ENCODE data around the gene PRG3. TPM values are rescaled to one million over a fixed set of nuclear protein-coding genes. Genes with fewer than 3 reads are reported as not detected.

The PRG3 gene
- total RNA-seq, 1 experiment from 2014 or later: not detected

DNA sequence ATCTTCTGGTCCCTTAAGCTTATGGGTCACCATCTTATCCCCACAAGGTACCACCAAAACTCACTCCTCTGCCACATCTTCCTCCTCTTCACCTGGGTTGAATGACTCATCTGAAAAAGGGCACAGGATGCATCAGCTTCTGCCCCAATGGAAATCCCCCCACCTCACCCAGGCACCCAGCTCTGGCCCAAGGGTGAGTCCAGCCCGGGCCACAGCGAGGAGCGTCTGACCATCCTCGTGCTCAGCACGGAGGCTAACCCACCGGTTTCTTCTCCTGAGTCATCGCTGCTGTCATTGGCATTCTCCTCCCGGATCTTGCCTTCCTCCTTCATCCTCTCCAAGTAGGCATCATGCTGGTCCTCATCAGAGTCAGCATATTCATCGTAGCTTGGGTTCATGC lies 50.9 kb downstream of the PRG3 start:
- no peak overlapping the region for H4K5ac ChIP-seq (ENCODE audit: insufficient read length, low read depth, low read length)
- Mint-ChIP-seq H3K27me3 (ENCODE audit: low read depth) (no peaks in the 10 kb centered on the region), H3K4me1 (peaks cover 28% of the 10 kb centered on the region in 2 experiments), H3K4me3 (no peak overlapping the region; a peak in 1 of 5 replicates), H3K36me3 (ENCODE audit: insufficient read depth in 1 of 3, low read depth in 3 of 3) (peaks cover 70 to 94% (median 94%) of the 10 kb centered on the region in 3 experiments), H3K9me3 (no peaks in the 10 kb centered on the region), H3K27ac (peak overlapping the region in 1 of 3 experiments; percentile 57; a peak in 1 of 7 replicates)
- no peak for DNase-seq
- no peak overlapping the region for H3K23ac ChIP-seq (ENCODE audit: insufficient read length, low read depth, low read length)
- H2BK15ac ChIP-seq (ENCODE audit: low read depth, low read length): no peak overlapping the region
- H2BK5ac ChIP-seq (ENCODE audit: insufficient read length, low read length): no peak overlapping the region
- no peak overlapping the region for H3K14ac ChIP-seq (ENCODE audit: insufficient read depth, low read length)
- no peak overlapping the region for H3K56ac ChIP-seq (ENCODE audit: insufficient read length, low read depth, low read length)
- H3K27me3 ChIP-seq (ENCODE audit: insufficient read depth, low read length): no peaks in the 10 kb centered on the region
- H2BK120ac ChIP-seq (ENCODE audit: low read depth, low read length, poor library complexity, severe bottlenecking): no peak overlapping the region
- peaks cover 7% of the 10 kb centered on the region for H3K79me1 ChIP-seq (ENCODE audit: insufficient read depth, low read depth, low read length, poor library complexity, severe bottlenecking)
- no CpG with 5 or more reads among the region's 9 CpGs for WGBS (ENCODE audit: extremely low coverage, insufficient read length, low lambda C conversion rate)
- no peak overlapping the region for H3T11ph ChIP-seq (ENCODE audit: low read length)
- H4K91ac ChIP-seq (ENCODE audit: insufficient read length, low read depth, low read length): no peak overlapping the region
- H2BK20ac ChIP-seq (ENCODE audit: low read depth, low read length, poor library complexity, severe bottlenecking): no peak overlapping the region
- no peaks in the 10 kb centered on the region for H3K9me3 ChIP-seq (ENCODE audit: control insufficient read depth, low read depth, low read length)
- no peak overlapping the region for H3K27ac ChIP-seq (ENCODE audit: insufficient read length, low read depth, low read length)
- H4K20me1 ChIP-seq (ENCODE audit: control insufficient read depth, insufficient read depth, insufficient read length): no peaks in the 10 kb centered on the region
- no peak overlapping the region for H3K4me2 ChIP-seq (ENCODE audit: insufficient read depth, insufficient read length, low read length)
- H2AFZ ChIP-seq (ENCODE audit: low read length): no peak overlapping the region
- H3K9ac ChIP-seq (ENCODE audit: extremely low read depth, insufficient read length, low read length): no peak overlapping the region
- H3K23me2 ChIP-seq (ENCODE audit: insufficient read length, low read depth, low read length, poor library complexity, severe bottlenecking): peaks cover 6% of the 10 kb centered on the region
- no peak overlapping the region for H3K18ac ChIP-seq (ENCODE audit: insufficient read length, low read depth, low read length)
- H3K4me1 ChIP-seq (ENCODE audit: insufficient read depth, low read length): peaks cover 3% of the 10 kb centered on the region; the same call in 1 of the 2 replicates
- no peak overlapping the region for H4K8ac ChIP-seq (replicated peaks; ENCODE audit: insufficient read length, low read depth, low read length)
- TF ChIP-seq, protein P1, sequence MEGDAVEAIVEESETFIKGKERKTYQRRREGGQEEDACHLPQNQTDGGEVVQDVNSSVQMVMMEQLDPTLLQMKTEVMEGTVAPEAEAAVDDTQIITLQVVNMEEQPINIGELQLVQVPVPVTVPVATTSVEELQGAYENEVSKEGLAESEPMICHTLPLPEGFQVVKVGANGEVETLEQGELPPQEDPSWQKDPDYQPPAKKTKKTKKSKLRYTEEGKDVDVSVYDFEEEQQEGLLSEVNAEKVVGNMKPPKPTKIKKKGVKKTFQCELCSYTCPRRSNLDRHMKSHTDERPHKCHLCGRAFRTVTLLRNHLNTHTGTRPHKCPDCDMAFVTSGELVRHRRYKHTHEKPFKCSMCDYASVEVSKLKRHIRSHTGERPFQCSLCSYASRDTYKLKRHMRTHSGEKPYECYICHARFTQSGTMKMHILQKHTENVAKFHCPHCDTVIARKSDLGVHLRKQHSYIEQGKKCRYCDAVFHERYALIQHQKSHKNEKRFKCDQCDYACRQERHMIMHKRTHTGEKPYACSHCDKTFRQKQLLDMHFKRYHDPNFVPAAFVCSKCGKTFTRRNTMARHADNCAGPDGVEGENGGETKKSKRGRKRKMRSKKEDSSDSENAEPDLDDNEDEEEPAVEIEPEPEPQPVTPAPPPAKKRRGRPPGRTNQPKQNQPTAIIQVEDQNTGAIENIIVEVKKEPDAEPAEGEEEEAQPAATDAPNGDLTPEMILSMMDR (conservative IDR thresholded peaks at IDR 0.05): no peak
- no peak overlapping the region for H2BK12ac ChIP-seq (ENCODE audit: insufficient read length, low read depth, low read length)
- H2AK5ac ChIP-seq (ENCODE audit: insufficient read length, low read length): no peak overlapping the region
- no peak overlapping the region for H3K4ac ChIP-seq (ENCODE audit: low read depth, low read length)
- H3K79me2 ChIP-seq (ENCODE audit: insufficient read depth, low read length): peaks cover 10% of the 10 kb centered on the region; the same call in 1 of the 2 replicates

Data from H9 (cell line).